ENCODE data around the gene AKAP4. TPM values are rescaled to one million over a fixed set of nuclear protein-coding genes. Genes with fewer than 3 reads are reported as not detected.

AKAP4 gene
- total and polyA plus RNA-seq, 9 of the 15 experiments (the other 6 are each of a cell fraction or from before 2014, with no cell fraction given) = 0.05 to 0.36 (median 0.13) TPM

- TF ChIP-seq, protein P1, sequence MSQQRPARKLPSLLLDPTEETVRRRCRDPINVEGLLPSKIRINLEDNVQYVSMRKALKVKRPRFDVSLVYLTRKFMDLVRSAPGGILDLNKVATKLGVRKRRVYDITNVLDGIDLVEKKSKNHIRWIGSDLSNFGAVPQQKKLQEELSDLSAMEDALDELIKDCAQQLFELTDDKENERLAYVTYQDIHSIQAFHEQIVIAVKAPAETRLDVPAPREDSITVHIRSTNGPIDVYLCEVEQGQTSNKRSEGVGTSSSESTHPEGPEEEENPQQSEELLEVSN (IDR thresholded peaks at IDR 0.05; ENCODE audit: borderline replicate concordance in 1 of 2, extremely low read depth in 1 of 2, insufficient read depth in 1 of 2, insufficient read length in 1 of 2, low read depth in 1 of 2, low read length in 1 of 2, poor library complexity in 1 of 2, severe bottlenecking in 1 of 2) = peak; percentile 14 to 56
- no peak for TF ChIP-seq SAFB (IDR thresholded peaks at IDR 0.05; ENCODE audit: borderline replicate concordance, low read depth, low read length)
- no peak for TF ChIP-seq MAFK (IDR thresholded peaks at IDR 0.05; ENCODE audit: low read length)
- TF ChIP-seq, protein P2, sequence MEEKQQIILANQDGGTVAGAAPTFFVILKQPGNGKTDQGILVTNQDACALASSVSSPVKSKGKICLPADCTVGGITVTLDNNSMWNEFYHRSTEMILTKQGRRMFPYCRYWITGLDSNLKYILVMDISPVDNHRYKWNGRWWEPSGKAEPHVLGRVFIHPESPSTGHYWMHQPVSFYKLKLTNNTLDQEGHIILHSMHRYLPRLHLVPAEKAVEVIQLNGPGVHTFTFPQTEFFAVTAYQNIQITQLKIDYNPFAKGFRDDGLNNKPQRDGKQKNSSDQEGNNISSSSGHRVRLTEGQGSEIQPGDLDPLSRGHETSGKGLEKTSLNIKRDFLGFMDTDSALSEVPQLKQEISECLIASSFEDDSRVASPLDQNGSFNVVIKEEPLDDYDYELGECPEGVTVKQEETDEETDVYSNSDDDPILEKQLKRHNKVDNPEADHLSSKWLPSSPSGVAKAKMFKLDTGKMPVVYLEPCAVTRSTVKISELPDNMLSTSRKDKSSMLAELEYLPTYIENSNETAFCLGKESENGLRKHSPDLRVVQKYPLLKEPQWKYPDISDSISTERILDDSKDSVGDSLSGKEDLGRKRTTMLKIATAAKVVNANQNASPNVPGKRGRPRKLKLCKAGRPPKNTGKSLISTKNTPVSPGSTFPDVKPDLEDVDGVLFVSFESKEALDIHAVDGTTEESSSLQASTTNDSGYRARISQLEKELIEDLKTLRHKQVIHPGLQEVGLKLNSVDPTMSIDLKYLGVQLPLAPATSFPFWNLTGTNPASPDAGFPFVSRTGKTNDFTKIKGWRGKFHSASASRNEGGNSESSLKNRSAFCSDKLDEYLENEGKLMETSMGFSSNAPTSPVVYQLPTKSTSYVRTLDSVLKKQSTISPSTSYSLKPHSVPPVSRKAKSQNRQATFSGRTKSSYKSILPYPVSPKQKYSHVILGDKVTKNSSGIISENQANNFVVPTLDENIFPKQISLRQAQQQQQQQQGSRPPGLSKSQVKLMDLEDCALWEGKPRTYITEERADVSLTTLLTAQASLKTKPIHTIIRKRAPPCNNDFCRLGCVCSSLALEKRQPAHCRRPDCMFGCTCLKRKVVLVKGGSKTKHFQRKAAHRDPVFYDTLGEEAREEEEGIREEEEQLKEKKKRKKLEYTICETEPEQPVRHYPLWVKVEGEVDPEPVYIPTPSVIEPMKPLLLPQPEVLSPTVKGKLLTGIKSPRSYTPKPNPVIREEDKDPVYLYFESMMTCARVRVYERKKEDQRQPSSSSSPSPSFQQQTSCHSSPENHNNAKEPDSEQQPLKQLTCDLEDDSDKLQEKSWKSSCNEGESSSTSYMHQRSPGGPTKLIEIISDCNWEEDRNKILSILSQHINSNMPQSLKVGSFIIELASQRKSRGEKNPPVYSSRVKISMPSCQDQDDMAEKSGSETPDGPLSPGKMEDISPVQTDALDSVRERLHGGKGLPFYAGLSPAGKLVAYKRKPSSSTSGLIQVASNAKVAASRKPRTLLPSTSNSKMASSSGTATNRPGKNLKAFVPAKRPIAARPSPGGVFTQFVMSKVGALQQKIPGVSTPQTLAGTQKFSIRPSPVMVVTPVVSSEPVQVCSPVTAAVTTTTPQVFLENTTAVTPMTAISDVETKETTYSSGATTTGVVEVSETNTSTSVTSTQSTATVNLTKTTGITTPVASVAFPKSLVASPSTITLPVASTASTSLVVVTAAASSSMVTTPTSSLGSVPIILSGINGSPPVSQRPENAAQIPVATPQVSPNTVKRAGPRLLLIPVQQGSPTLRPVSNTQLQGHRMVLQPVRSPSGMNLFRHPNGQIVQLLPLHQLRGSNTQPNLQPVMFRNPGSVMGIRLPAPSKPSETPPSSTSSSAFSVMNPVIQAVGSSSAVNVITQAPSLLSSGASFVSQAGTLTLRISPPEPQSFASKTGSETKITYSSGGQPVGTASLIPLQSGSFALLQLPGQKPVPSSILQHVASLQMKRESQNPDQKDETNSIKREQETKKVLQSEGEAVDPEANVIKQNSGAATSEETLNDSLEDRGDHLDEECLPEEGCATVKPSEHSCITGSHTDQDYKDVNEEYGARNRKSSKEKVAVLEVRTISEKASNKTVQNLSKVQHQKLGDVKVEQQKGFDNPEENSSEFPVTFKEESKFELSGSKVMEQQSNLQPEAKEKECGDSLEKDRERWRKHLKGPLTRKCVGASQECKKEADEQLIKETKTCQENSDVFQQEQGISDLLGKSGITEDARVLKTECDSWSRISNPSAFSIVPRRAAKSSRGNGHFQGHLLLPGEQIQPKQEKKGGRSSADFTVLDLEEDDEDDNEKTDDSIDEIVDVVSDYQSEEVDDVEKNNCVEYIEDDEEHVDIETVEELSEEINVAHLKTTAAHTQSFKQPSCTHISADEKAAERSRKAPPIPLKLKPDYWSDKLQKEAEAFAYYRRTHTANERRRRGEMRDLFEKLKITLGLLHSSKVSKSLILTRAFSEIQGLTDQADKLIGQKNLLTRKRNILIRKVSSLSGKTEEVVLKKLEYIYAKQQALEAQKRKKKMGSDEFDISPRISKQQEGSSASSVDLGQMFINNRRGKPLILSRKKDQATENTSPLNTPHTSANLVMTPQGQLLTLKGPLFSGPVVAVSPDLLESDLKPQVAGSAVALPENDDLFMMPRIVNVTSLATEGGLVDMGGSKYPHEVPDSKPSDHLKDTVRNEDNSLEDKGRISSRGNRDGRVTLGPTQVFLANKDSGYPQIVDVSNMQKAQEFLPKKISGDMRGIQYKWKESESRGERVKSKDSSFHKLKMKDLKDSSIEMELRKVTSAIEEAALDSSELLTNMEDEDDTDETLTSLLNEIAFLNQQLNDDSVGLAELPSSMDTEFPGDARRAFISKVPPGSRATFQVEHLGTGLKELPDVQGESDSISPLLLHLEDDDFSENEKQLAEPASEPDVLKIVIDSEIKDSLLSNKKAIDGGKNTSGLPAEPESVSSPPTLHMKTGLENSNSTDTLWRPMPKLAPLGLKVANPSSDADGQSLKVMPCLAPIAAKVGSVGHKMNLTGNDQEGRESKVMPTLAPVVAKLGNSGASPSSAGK (IDR thresholded peaks at IDR 0.05) = peak; percentile 40
- no peak for TF ChIP-seq ZNF121 (CRISPR knock-in tag; conservative IDR thresholded peaks at IDR 0.05)
- TF ChIP-seq PML (IDR thresholded peaks at IDR 0.05; ENCODE audit: low read length) = no peak
- TF ChIP-seq NEUROD1 (IDR thresholded peaks at IDR 0.05; ENCODE audit: borderline replicate concordance, low read depth, low read length, partially characterized antibody) = peak; percentile 59
- TF ChIP-seq USF1 (CRISPR knock-in tag; IDR thresholded peaks at IDR 0.05) = peak; percentile 52
- TF ChIP-seq NFRKB (IDR thresholded peaks at IDR 0.05; ENCODE audit: low read depth) = no peak
- TF ChIP-seq, protein P3, sequence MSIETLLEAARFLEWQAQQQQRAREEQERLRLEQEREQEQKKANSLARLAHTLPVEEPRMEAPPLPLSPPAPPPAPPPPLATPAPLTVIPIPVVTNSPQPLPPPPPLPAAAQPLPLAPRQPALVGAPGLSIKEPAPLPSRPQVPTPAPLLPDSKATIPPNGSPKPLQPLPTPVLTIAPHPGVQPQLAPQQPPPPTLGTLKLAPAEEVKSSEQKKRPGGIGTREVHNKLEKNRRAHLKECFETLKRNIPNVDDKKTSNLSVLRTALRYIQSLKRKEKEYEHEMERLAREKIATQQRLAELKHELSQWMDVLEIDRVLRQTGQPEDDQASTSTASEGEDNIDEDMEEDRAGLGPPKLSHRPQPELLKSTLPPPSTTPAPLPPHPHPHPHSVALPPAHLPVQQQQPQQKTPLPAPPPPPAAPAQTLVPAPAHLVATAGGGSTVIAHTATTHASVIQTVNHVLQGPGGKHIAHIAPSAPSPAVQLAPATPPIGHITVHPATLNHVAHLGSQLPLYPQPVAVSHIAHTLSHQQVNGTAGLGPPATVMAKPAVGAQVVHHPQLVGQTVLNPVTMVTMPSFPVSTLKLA (conservative IDR thresholded peaks at IDR 0.05) = peak; percentile 20 to 38; a peak in 1 of 4 replicates
- TF ChIP-seq ZNF384 (IDR thresholded peaks at IDR 0.05; ENCODE audit: low read depth, low read length) = peak; percentile 97
Observed at GRCh38 chrX:50180073-50180940, 20.5 kb downstream of the AKAP4 start (continued).

Measured in K562 (cell line).